Activated T-cell treated with anti-CD3 and anti-CD28 coated beads, Interleukin-2, amount 50 U/mL, for 4 hours (primary cell): Measurements from ENCODE around the gene PFAS. TPM values are rescaled to one million over a fixed set of nuclear protein-coding genes. Genes with fewer than 3 reads are reported as not detected.
"Not testable (repeated sequence)": the region's sequence is repeated elsewhere in the genome, so short reads cannot be mapped to it uniquely, and the experiment has no call there.

Experiments
- ATAC-seq, 2 donors: fragments of 200-7000 bp; cut with Tn5 transposase; one replicate each; pipeline ENCODE4 v1.10.0; 2021
- DNase-seq: peaks from one replicate; pipeline ENCODE4 v3.0.0-alpha.2; 2020
- H3K27me3 Mint-ChIP-seq: one replicate; pipeline ENCODE4 v1.8.0; 2021; ENCODE audit warnings: low read depth, mixed read lengths
- H3K36me3 Mint-ChIP-seq: one replicate; pipeline ENCODE4 v1.8.0; 2022; ENCODE audit warnings: mixed read lengths; ENCODE audit not compliant: insufficient read depth
- H3K4me1 Mint-ChIP-seq: one replicate; pipeline ENCODE4 v1.8.0; 2021; ENCODE audit warnings: low read depth, mixed read lengths
- H3K4me3 Mint-ChIP-seq: one replicate; pipeline ENCODE4 v1.8.0; 2021; ENCODE audit warnings: mild to moderate bottlenecking, moderate library complexity, mixed read lengths
- H3K9me3 Mint-ChIP-seq: one replicate; pipeline ENCODE4 v1.8.0; 2021; ENCODE audit warnings: mixed read lengths
- total RNA-seq, 3 donors: library from RNA; stranded (reverse); gene quantifications; one replicate each; pipeline ENCODE4 v1.2.1, GENCODE V29; 2021

PFAS gene
- total RNA-seq, 3 donors from 2014 or later: 222 to 271 (median 254) TPM

GRCh38 chr17:8244768-8245167 is 4.3 kb upstream of the PFAS start:
- DNase-seq (no peak), ATAC-seq (no peak)
- peaks cover 50% of the 10 kb centered on the region for H3K4me1 Mint-ChIP-seq
- no peaks in the 10 kb centered on the region for H3K9me3 Mint-ChIP-seq
- H3K36me3 Mint-ChIP-seq: peaks cover 25% of the 10 kb centered on the region
- no peaks in the 10 kb centered on the region for H3K27me3 Mint-ChIP-seq
- H3K4me3 Mint-ChIP-seq: no peak overlapping the region

- ATAC-seq (no peak), DNase-seq (no peak)
- no peaks in the 10 kb centered on the region for H3K27me3 Mint-ChIP-seq
- peak overlapping the region; percentile 97 for H3K4me3 Mint-ChIP-seq
- H3K9me3 Mint-ChIP-seq: no peaks in the 10 kb centered on the region
- peaks cover 22% of the 10 kb centered on the region for H3K36me3 Mint-ChIP-seq
- peaks cover 36% of the 10 kb centered on the region for H3K4me1 Mint-ChIP-seq
Measured at GRCh38 chr17:8249621-8250500, 772 bp downstream of the PFAS start.

GRCh38 chr17:8251411-8251810 is 2.3 kb downstream of the PFAS start:
- H3K4me3 Mint-ChIP-seq, H3K9me3 Mint-ChIP-seq, H3K27me3 Mint-ChIP-seq, DNase-seq, ATAC-seq: not testable (repeated sequence)
- Mint-ChIP-seq H3K36me3 (peaks cover 23% of the 10 kb centered on the region), H3K4me1 (peaks cover 23% of the 10 kb centered on the region)

GRCh38 chr17:8253801-8254200 is 4.7 kb downstream of the PFAS start:
- ATAC-seq (no peak), DNase-seq (no peak)
- H3K36me3 Mint-ChIP-seq: peaks cover 26% of the 10 kb centered on the region
- H3K27me3 Mint-ChIP-seq: no peaks in the 10 kb centered on the region
- H3K9me3 Mint-ChIP-seq: no peaks in the 10 kb centered on the region
- H3K4me3 Mint-ChIP-seq: no peak overlapping the region
- H3K4me1 Mint-ChIP-seq: peaks cover 16% of the 10 kb centered on the region

- ATAC-seq (no peak), DNase-seq (no peak)
- Mint-ChIP-seq H3K9me3 (no peaks in the 10 kb centered on the region), H3K4me1 (peaks cover 9% of the 10 kb centered on the region), H3K36me3 (peaks cover 26% of the 10 kb centered on the region), H3K4me3 (no peak overlapping the region), H3K27me3 (no peaks in the 10 kb centered on the region)
Measured at GRCh38 chr17:8254881-8255280, 5.8 kb downstream of the PFAS start.

GRCh38 chr17:8255499-8255898 is 6.4 kb downstream of the PFAS start:
- Mint-ChIP-seq H3K4me1 (peaks cover 2% of the 10 kb centered on the region), H3K27me3 (no peaks in the 10 kb centered on the region), H3K9me3 (no peaks in the 10 kb centered on the region), H3K4me3 (no peak overlapping the region), H3K36me3 (peaks cover 22% of the 10 kb centered on the region)
- ATAC-seq (no peak), DNase-seq (no peak)

GRCh38 chr17:8256291-8256690 is 7.2 kb downstream of the PFAS start:
- Mint-ChIP-seq H3K9me3 (no peaks in the 10 kb centered on the region), H3K4me3 (no peak overlapping the region), H3K27me3 (no peaks in the 10 kb centered on the region), H3K36me3 (peaks cover 19% of the 10 kb centered on the region), H3K4me1 (no peaks in the 10 kb centered on the region)
- no peak for ATAC-seq
- no peak for DNase-seq

GRCh38 chr17:8256691-8257090 is 7.6 kb downstream of the PFAS start:
- Mint-ChIP-seq H3K9me3 (no peaks in the 10 kb centered on the region), H3K27me3 (no peaks in the 10 kb centered on the region), H3K36me3 (peaks cover 19% of the 10 kb centered on the region), H3K4me3 (no peak overlapping the region), H3K4me1 (no peaks in the 10 kb centered on the region)
- ATAC-seq (no peak), DNase-seq (no peak)

GRCh38 chr17:8257801-8258200 is 8.7 kb downstream of the PFAS start:
- Mint-ChIP-seq H3K36me3 (peaks cover 24% of the 10 kb centered on the region), H3K4me1 (no peaks in the 10 kb centered on the region), H3K27me3 (no peaks in the 10 kb centered on the region), H3K9me3 (no peaks in the 10 kb centered on the region), H3K4me3 (no peak overlapping the region)
- no peak for ATAC-seq
- no peak for DNase-seq

GRCh38 chr17:8264320-8264719 is 15.2 kb downstream of the PFAS start:
- Mint-ChIP-seq H3K4me3 (no peak overlapping the region), H3K36me3 (peaks cover 26% of the 10 kb centered on the region), H3K27me3 (no peaks in the 10 kb centered on the region), H3K4me1 (no peaks in the 10 kb centered on the region), H3K9me3 (no peaks in the 10 kb centered on the region)
- ATAC-seq (no peak), DNase-seq (no peak)

GRCh38 chr17:8264836-8265542 is 15.9 kb downstream of the PFAS start:
- no peaks in the 10 kb centered on the region for H3K9me3 Mint-ChIP-seq
- ATAC-seq (no peak), DNase-seq (no peak)
- H3K36me3 Mint-ChIP-seq: peaks cover 29% of the 10 kb centered on the region
- H3K4me3 Mint-ChIP-seq: no peak overlapping the region
- H3K4me1 Mint-ChIP-seq: no peaks in the 10 kb centered on the region
- H3K27me3 Mint-ChIP-seq: no peaks in the 10 kb centered on the region

GRCh38 chr17:8266648-8267479 is 17.8 kb downstream of the PFAS start:
- Mint-ChIP-seq H3K36me3 (peaks cover 34% of the 10 kb centered on the region), H3K9me3 (no peaks in the 10 kb centered on the region), H3K27me3 (no peaks in the 10 kb centered on the region), H3K4me3 (no peak overlapping the region), H3K4me1 (no peaks in the 10 kb centered on the region)
- ATAC-seq (no peak), DNase-seq (no peak)

GRCh38 chr17:8267480-8268147 is 18.5 kb downstream of the PFAS start:
- Mint-ChIP-seq H3K4me3 (no peak overlapping the region), H3K36me3 (peaks cover 30% of the 10 kb centered on the region)
- no peak for ATAC-seq

More at GRCh38 chr17:8267480-8268147, 18.5 kb downstream of the PFAS start:
- H3K9me3 Mint-ChIP-seq: no peaks in the 10 kb centered on the region
- H3K4me1 Mint-ChIP-seq: no peaks in the 10 kb centered on the region
- no peak for DNase-seq
- H3K27me3 Mint-ChIP-seq: no peaks in the 10 kb centered on the region
